Measurements from ENCODE around the gene BMPR2.
A peak's percentile ranks its signal among the peaks of the same experiment; 100 is the strongest.
"Not testable (repeated sequence)": the region's sequence is repeated elsewhere in the genome, so short reads cannot be mapped to it uniquely, and the experiment has no call there.

The BMPR2 gene

DNA sequence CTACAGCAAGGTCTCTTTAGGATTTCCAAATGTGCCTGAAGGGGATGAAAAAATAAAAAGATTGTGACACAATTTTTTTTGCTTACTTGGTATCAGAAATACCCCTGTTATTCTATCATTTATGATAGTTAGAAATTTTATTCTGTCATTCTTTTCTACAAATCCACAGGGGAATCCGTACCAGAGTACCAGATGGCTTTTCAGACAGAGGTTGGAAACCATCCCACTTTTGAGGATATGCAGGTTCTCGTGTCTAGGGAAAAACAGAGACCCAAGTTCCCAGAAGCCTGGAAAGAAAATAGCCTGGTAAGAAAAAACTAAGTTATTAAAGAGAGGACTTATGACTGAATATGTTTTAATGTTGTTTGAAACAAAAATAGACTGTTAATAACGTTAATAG is 166.0 kb downstream of the BMPR2 start:
- no peak for DNase-seq

DNA sequence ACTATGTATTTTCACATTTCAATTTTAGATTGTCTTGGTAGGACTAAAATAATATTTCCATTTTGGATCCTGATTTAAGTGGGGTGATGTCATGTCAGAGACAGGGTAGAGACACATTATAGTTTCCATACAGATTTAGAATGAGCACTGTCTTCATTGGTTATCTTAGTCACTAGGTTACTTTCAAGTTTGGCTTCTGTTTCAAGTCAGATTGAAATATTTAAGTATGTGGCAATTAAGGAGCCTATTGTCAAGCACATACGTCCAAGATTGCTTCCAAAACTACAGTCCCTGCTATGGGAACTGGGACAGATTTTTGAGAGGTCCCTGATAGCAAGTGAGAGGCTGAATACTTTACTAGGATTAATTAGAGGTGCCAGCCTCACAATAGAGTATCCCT is 169.4 kb downstream of the BMPR2 start:
- no peak for DNase-seq

DNA sequence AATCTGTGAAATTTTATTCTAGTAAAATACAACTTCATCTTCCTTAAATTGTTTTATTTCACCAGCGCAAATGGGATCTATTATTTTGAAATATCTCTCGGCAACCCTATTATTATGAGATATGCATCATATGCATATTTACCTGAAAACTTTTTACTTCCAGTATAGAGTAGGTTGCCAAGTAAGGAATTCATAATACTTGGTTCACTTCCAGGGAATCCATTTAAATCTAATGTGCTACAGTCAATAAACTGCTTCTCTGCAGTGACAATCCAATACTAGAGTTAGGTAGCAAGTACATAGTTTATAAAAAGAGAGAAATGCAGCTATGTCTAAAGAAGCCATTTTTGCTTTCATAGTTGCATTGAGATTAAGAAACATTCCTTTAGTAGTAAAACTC is 169.8 kb downstream of the BMPR2 start:
- DNase-seq: no peak

DNA sequence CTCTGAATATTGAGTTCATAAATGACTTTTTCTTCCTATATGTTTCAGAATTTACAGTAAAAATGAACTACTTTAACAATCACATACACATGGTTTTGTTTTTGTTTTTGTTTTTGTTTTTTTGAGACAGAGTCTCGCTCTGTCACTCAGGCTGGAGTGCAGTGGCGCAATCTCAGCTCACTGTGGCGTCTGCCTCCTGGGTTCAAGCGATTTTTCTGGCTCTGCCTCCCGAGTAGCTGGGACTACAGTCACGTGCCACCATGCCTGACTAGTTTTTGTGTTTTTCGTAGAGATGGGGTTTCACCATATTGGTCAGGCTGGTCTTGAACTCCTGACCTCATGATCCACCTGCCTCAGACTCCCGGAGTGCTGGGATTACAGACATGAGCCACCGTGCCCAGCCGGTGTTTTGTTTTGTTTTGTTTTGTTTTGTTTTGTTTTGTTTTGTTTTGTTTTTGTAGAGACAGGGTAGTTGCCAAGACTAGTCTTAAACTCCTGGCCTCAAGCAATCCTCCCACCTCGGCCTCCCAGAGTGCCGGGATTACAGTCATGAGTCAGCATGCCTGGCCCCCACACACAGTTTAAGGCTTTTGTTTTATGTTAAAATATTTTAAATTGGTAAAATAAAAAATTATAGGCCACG is 170.5 kb downstream of the BMPR2 start:
- not testable (repeated sequence) for DNase-seq

DNA sequence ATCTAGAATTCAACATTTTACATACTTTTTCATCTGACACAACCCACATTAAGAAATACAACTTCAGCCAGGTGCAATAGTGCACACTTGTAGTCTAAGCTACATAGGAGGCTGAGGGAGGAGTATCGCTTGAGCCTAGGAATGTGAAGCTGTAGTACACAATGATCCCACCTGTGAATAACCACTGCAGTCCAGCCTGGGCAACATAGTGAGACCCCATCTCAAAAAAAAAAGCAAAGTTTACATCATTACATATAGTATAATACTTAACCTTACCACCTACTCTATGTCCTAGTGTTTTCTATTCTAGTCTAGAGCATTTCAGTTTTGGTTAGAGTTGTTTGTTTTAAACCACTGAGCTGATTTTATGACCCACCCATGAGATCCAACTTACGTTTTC is 172.1 kb downstream of the BMPR2 start:
- no peak for DNase-seq

DNA sequence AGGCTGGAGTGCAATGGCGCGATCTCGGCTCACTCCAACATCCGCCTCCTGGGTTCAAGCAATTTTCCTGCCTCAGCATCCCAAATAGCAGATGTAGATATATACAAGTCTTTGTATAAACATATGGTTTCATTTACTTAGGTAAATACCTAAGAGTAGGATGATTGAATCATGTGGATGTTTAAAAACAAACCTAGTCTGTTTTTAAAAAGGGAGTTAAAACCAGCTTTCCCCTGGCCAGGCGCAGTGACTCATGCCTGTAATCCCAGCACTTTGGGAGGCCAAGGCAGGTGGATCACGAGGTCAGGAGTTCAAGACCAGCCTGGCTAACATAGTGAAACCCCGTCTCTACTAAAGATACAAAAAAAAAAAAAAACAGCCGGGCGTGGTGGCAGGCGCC is 174.9 kb downstream of the BMPR2 start:
- DNase-seq: not testable (repeated sequence)

DNA sequence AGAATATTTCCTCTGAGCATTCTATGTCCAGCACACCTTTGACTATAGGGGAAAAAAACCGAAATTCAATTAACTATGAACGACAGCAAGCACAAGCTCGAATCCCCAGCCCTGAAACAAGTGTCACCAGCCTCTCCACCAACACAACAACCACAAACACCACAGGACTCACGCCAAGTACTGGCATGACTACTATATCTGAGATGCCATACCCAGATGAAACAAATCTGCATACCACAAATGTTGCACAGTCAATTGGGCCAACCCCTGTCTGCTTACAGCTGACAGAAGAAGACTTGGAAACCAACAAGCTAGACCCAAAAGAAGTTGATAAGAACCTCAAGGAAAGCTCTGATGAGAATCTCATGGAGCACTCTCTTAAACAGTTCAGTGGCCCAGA is 179.2 kb downstream of the BMPR2 start:
- no peak for DNase-seq

DNA sequence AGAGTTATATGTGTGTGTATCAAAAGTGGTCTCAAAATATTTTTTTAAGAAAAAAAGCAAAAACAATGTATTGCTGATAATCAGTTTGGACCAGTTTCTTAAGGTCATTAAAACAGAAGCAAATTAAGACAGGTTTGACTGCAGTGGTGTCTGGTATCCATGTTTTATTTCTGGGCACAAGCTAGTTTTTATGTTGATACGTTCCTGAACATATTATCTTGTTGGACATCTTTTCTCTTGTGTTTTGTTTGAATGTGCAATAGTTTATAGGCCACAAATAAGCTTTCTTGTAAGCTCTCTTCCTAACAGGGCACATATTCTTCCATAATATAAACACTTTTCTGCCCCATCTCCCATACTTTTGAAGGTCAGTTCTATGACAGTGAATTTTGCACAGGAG is 184.1 kb downstream of the BMPR2 start:
- no peak for DNase-seq

DNA sequence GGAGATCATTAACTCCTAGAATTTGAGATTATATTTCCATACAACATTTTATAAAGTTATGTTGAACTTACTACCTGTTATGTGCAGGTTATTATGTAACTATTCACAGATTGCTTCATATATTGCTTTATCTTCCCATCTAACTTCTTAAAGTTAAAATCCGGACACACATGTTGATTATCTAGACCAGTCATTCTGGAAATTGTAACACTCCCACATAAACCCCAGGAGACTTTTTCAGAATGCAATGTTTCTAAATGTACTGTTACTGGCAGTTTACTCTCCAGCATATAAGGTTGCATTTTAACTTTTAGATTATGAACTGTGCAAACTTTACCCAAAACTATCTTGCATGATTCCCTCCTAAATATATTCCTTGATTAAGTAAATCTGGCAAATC is 188.1 kb downstream of the BMPR2 start:
- DNase-seq: no peak

DNA sequence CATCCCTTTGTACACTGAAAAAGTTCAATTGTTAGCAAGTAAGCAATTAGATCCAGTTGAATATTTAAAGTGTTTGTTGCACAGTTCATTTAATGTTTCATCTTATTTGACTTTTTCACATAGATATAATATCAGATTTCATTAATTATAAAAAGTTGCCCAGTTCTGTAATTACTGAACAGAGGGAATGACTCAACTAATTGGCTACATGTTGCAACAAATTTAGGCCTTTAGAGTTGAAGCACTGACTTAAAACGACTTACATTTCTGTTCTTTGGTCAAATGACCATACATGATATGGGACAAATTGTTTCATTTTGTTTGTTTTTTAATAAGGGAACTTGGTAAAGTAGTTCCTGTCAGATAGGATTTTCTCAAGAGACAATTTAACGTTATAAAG is 190.2 kb downstream of the BMPR2 start:
- DNase-seq: no peak

DNA sequence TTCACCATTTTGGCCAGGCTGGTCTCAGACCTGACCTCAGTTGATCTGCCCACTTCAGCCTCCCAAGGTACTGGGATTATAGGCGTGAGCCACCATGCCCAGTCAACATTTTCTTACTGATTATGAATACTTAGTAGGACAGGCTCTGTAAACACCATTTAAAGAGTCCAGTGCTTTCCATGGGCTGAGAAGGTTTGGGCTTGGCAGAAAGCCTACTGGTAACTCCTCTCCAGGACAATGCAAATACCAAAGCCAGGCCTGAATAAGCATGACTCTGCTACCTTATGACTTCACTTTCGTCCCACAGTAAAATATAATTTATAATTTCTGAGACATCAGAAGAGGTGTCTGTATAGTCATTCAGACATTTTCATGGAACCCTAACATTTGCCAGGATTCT is 198.4 kb downstream of the BMPR2 start:
- DNase-seq: no peak

DNA sequence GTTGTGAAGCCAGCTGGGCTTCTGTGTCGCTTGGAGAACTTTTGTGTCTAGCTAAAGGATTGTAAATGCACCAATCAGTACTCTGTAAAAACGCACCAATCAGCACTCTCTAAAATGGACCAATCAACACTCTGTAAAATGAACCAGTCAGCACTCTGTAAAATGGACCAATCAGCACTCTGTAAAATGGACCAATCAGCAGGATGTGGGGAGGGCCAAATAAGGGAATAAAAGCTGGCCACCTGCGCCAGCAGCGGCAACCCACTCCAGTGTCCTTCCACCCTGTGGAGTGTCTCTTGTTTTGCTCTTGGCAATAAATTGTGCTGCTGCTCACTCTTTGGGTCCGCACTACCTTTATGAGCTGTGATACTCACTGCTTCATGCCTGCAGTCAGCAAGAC is 199.1 kb downstream of the BMPR2 start:
- DNase-seq: not testable (repeated sequence)

DNA sequence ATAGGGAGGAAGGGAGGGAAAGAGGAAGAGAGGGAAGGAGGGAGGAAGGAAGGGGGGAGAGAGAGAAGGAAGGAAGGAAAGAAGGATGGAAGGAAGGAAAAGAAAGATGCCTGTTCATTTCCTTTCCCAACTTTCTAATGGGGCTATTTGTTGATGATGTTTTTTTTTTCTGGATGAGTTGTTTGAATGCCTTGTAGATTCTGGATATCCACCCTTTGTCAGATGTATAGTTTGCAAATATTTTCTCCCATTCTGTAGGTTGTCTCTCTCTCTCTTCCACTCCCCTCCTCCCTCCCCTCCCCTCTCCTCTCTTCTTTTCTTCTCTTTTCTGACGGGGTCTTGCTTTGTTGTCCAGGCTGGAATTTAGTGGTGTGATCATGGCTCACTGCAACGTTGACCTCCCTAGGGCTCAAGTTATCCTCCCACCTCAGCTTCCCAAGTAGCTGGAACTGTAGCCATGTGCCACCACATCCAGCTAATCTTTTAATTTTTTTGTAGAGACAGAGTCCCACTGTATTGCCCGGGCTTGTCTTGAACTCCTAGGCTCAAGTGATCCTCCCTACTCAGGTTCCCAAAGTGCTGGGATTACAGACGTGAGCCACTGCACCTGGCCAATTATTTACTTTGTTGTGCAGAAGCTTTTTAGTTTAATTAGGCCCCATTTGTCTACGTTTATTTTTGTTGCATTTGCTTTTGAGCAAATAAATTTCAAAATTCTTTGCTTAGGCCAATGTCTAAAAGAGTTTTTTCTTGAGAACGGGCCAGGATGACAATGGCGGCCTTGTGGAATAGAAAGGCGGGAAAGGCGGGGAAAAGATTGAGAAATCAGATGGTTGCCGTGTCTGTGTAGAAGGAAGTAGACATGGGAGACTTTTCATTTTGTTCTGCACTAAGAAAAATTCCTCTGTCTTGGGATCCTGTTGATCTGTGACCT is 201.4 kb downstream of the BMPR2 start:
- DNase-seq: no peak

DNA sequence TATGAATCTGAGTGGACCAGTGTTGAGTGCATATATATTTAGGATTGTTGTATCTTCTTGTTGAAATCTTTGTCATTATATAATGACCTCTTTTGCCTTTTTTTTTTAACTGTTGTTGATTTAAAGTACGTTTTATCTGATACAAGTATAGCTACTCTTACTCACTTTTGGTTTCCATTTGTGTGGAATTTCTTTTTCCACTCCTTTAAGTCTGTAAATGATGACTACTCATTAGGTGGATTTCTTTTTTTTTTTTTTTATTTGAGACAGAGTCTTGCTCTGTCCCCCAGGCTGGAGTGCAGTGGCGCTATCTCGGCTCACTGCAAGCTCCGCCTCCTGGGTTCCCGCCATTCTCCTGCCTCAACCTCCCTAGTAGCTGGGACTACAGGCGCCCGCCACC is 206.7 kb downstream of the BMPR2 start:
- DNase-seq: not testable (repeated sequence)

DNA sequence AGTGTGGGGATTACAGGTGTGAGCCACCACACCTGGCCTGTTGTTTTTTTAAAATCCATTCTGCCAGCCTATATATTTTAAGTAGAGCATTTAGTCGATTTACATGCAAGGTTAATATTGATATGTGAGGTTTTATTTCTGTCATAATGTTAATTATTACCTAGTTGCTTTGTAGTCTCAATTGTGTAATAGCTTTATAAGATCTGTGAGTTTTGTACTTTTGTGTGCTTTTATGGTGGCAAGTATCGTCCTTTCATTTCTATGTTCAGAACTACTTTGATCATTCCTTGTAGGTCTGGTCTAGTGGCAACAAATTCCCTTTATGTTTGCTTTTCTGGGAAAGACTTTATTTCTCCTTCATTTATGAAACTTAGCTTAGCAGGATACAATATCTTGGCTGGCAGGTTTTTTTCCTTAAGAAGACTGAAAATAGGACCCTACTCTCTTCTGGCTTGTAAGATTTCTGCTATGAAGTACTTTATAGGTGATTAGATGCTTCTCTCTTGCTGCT is 207.6 kb downstream of the BMPR2 start:
- no peak for DNase-seq

DNA sequence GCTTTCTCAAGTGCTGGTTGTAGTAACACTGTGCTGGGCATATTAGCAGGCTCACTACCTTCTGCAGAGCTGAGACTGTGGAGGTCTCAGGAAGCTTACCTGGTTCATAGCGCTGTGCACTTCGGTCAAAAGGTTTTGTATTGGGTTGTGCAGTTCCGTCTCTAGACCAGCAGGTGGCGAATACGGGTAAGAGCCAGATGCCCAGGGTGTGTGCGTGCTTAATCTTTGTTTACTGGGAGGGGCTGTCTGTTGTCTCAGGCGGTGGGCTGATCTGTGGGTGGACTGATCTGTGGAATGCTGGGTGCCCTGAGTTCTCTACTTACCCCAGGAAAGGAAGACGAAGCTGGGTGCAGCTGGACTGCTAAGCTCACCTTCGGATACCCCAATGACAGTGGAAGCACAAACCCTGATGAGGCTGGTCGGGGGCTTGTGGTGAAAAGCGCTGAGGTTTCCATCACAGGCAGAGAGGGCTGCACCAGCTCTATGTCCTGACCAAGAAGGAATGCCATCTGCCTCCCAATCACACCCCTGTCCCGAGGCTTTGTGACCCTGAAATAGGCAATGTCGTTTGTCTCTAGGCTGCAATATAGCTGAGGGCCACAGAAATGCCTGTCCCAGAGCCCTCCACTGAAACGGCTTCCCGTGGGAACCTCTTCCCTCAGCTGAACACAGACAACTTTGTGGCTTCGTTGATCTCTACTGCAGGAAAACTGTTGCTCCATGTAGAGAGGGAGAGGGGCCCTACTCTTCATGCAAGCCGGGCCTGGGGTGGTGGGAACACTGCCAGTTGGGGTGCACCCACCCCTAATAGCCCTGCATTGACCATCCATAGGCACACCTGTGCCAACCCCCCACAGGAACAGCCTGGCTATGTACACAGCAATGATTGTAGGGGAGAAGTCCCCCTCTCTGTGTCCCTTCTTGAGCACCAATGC is 212.8 kb downstream of the BMPR2 start:
- DNase-seq: peak; percentile 72

DNA sequence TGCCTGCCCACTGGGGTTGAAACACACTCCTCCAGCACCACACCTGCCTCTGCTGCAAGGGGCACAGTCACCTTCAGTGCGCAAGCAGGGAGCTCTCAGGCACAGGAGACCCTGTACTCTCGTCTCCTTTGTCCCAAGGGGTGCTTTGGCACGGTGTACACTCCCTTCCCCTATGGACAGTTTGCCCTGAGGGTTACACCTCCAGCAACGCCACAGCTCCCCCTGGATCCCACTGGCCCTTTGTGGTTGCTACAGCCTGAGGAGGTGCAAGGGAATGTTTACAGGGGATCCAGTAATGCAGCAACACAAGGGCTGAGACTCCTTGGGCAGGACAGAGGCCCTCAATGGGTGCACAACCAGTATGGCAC is 213.4 kb downstream of the BMPR2 start:
- no peak for DNase-seq

DNA sequence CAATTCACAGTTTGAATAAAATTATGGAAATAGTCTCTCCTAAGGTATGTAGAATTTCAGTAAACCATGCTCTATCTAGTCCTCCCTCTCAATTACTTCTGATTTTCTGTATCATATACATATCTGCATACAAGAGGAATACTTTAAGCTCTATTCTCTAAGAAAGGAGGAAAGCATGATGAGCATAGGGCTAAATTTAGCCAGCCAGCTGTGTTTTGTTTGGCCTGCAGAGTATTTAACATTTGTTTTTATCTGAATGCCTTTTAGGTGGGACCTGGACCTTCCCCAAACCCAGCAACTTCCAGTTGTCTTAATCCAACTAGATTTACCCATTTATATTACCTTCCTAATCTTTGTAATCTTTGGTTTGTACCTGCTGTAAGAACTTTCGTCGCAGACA is 216.4 kb downstream of the BMPR2 start:
- DNase-seq: no peak

DNA sequence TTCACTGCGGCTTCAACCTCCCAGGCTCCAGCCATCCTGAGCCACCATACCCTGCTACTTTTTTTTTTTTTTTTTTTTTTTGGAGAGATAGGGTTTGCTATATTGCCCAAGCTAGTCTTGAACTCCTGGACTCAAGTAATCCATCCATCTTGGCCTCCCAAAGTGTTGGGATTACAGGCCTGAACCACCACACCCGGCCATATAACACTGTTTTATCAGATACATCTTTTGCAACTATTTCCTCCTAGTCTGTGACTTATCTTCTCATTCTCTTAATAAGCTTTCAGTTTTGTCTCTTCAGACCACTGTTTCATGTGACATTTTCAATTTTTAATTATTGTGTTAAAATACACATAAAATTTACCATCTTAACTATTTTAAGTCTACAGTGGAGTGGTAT is 223.0 kb downstream of the BMPR2 start:
- no peak for DNase-seq

DNA sequence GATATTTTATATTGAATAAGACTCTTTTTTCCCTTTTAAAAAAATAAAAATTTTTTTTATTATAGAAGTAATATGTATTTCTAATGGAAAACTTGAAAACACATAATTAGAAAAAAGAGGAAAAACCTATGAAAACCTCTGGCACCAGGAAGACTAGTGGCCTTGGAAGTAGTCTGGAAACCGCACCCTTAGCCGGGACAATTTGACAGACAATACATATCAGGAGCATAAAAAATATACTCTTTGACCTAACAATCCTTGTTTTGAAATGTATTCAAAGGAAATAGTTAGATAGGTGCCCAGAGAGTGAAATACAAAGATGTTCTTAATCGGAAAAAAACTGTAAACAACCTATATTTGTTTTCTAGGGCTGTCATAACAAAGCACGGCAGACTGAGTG is 223.8 kb downstream of the BMPR2 start:
- DNase-seq: no peak

DNA sequence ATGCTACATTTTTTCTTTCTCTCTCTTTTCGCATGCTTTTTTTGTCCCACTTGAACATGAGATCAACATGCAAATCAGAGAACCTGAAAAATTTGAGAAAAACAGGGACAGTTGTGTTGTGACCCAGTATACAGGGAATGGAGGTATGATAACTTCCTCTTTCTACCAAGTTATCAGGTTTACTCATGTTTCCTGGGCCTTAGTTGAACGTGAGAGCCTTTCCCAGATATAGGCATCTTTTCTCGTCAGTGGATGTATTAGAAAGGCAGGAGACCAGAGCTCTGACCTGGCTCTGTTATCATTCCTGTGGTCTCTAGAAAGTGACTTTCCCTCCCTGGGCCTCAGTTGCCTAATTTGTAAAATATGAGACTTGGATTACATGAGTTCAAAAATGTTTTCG is 228.6 kb downstream of the BMPR2 start:
- DNase-seq: no peak

DNA sequence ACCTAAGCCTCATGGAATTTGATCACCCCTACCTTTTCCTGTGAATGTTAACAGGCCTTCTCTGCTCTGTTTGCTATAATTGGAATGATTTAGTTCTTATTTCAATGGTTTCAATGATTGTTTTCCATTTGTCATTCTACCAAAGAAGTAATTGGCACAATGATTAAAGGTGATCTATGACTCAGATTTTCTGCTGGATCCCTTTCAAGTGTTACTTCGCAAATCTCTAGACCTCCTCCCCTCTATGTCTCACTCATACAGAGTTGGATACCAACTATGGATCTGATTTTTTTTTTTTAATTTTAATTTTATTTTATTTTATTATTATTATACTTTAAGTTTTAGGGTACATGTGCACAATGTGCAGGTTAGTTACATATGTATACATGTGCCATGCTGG is 229.0 kb downstream of the BMPR2 start:
- DNase-seq: no peak

DNA sequence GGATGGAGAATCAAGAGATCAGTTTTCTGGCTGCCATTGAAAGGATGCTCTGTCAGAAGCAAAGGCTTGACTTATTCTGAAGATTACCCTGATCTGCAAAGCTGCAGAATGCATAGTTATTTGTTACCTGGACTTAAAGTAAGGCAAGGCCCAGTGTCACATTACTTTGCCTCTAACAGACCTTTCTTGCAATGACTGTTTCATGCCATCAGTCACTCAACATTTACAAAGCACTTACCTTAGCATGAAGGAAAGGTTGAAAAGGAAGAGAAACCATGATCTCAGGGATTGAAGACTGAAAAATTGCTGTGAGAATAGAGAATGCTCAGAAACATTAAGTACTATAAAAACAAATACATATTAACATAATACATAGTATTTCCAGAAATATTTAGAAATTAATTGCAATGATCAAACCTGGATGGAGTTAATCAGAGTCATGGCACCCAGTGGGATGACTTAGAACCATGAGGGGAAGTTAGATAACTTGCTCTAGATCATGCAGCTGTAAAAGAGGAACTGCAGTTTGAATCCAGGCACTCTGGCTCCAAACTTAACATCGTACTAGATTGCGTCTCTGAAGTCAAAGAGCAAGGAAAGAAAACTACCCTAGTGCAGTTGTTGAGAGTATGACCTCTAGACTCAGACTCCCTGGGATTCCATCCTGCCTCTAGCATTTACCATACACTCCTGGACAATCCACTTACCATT is 232.2 kb downstream of the BMPR2 start:
- no peak for DNase-seq

Data from activated CD8-positive, alpha-beta memory T cell treated with anti-CD3 and anti-CD28 coated beads, Interleukin-2, amount 50 U/mL, for 48 hours (primary cell).